IMR-90 (cell line): ENCODE results near the gene CYLC1. TPM values are rescaled to one million over a fixed set of nuclear protein-coding genes. Genes with fewer than 3 reads are reported as not detected.

Experiments used
- ATAC-seq: fragments of 200-7000 bp; cut with Tn5 transposase; 2 replicates; pipeline ENCODE4 v1.9.1; 2020; ENCODE audit warnings: low read depth, mild to moderate bottlenecking, moderate library complexity
- BruUV-seq: library from RNA; stranded (reverse); fragments of 400-500 nt; replicated peaks from 2 replicates; lab custom pipeline; 2021; lab: Mats Ljungman, UMichigan
- CTCF ChIA-PET: fragments of 300-600 bp; formaldehyde crosslinking; extraction: SDS; loops from one replicate; lab custom pipeline; 2021; ENCODE audit warnings: antibody characterized with exemption; lab: Yijun Ruan, JAX
- POLR2A ChIA-PET: fragments of 300-600 bp; sonication (Branson Sonifier 250); formaldehyde crosslinking; loops from one replicate; lab custom pipeline; 2022; ENCODE audit warnings: antibody characterized with exemption; ENCODE audit not compliant: unreplicated experiment; lab: Charles Lee
- DNase-seq: peaks from one replicate; pipeline ENCODE4 v3.0.0; 2013
- H2AFZ ChIP-seq: replicated peaks from 2 replicates; pipeline ENCODE3; 2013; ENCODE audit warnings: low read length, mild to moderate bottlenecking; ENCODE audit not compliant: poor library complexity
- H2AK5ac ChIP-seq: 2 replicates; pipeline ENCODE4 v1.6.1; 2013; ENCODE audit warnings: low read depth, low read length, inconsistent platforms
- H2AK9ac ChIP-seq: replicated peaks from 2 replicates; pipeline ENCODE3; 2013; ENCODE audit warnings: mild to moderate bottlenecking, low read depth, low read length, moderate library complexity; ENCODE audit not compliant: poor library complexity
- H2BK120ac ChIP-seq: 2 replicates; pipeline ENCODE4 v1.6.1; 2013; ENCODE audit warnings: low read depth, low read length, inconsistent platforms
- H2BK15ac ChIP-seq: 3 replicates; pipeline ENCODE4 v1.6.1; 2013; ENCODE audit warnings: low read depth, low read length, inconsistent platforms
- H2BK20ac ChIP-seq: 2 replicates; pipeline ENCODE4 v1.6.1; 2013; ENCODE audit warnings: low read depth, mild to moderate bottlenecking, inconsistent platforms, low read length, moderate library complexity
- H2BK5ac ChIP-seq: 2 replicates; pipeline ENCODE4 v1.6.1; 2013; ENCODE audit warnings: mild to moderate bottlenecking, low read depth, low read length, inconsistent platforms; ENCODE audit not compliant: poor library complexity, severe bottlenecking
- H3K14ac ChIP-seq: replicated peaks from 2 replicates; pipeline ENCODE4 v1.6.1; 2013; ENCODE audit warnings: low read depth, low read length, inconsistent platforms
- H3K18ac ChIP-seq: 2 replicates; pipeline ENCODE4 v1.6.1; 2013; ENCODE audit warnings: low read depth, low read length, control low read depth
- H3K23ac ChIP-seq: 2 replicates; pipeline ENCODE4 v1.6.1; 2013; ENCODE audit warnings: low read depth, low read length, inconsistent platforms
- H3K27ac ChIP-seq: 2 replicates; pipeline ENCODE4 v1.5.1; 2013; ENCODE audit warnings: mild to moderate bottlenecking, control low read depth, low read length; ENCODE audit not compliant: insufficient read depth
- H3K27me3 ChIP-seq: 2 replicates; pipeline ENCODE4 v1.6.1; 2013; ENCODE audit warnings: low read length; ENCODE audit not compliant: control insufficient read depth, insufficient read depth
- H3K36me3 ChIP-seq: 2 replicates; pipeline ENCODE4 v1.6.1; 2013; ENCODE audit warnings: low read length, mixed read lengths; ENCODE audit not compliant: control insufficient read depth, insufficient read depth
- H3K4ac ChIP-seq: 2 replicates; pipeline ENCODE4 v1.6.1; 2013; ENCODE audit warnings: low read depth, low read length, inconsistent platforms
- H3K4me1 ChIP-seq: 2 replicates; pipeline ENCODE4 v1.6.1; 2013; ENCODE audit warnings: low read length, mixed read lengths; ENCODE audit not compliant: control insufficient read depth, insufficient read depth
- H3K4me2 ChIP-seq: 2 replicates; pipeline ENCODE4 v1.6.1; 2013; ENCODE audit warnings: low read depth, mild to moderate bottlenecking, control low read depth, low read length, moderate library complexity
- H3K4me3 ChIP-seq: 2 replicates; pipeline ENCODE4 v1.5.1; 2013; ENCODE audit warnings: low read depth, mild to moderate bottlenecking, control low read depth, low read length, moderate library complexity; ENCODE audit not compliant: insufficient read depth
- H3K56ac ChIP-seq: 2 replicates; pipeline ENCODE4 v1.6.1; 2013; ENCODE audit warnings: low read length, inconsistent platforms; ENCODE audit not compliant: insufficient read depth; ENCODE audit errors: extremely low read depth
- H3K79me1 ChIP-seq, 2 experiments: 2 replicates each; pipeline ENCODE4 v1.6.1; 2013; ENCODE audit warnings: low read length in 2 of 2, inconsistent platforms in 1 of 2, low read depth in 1 of 2
- H3K9ac ChIP-seq: 2 replicates; pipeline ENCODE4 v1.6.1; 2013; ENCODE audit warnings: low read depth, low read length, control low read depth
- H3K9me1 ChIP-seq: 2 replicates; pipeline ENCODE4 v1.6.1; 2013; ENCODE audit warnings: low read length, inconsistent platforms; ENCODE audit not compliant: insufficient read depth
- H3K9me3 ChIP-seq: 2 replicates; pipeline ENCODE4 v1.6.1; 2013; ENCODE audit warnings: low read length; ENCODE audit not compliant: control insufficient read depth, insufficient read depth
- H4K20me1 ChIP-seq: 2 replicates; pipeline ENCODE4 v1.6.1; 2013; ENCODE audit warnings: low read length, inconsistent platforms; ENCODE audit not compliant: insufficient read depth
- H4K5ac ChIP-seq: 2 replicates; pipeline ENCODE4 v1.6.1; 2013; ENCODE audit warnings: mild to moderate bottlenecking, low read depth, low read length, control low read depth
- H4K8ac ChIP-seq, 2 experiments: 2 replicates each; pipeline ENCODE4 v1.6.1; 2013; ENCODE audit warnings: low read depth in 2 of 2, low read length in 2 of 2, control low read depth in 1 of 2, inconsistent platforms in 1 of 2
- H4K91ac ChIP-seq: 2 replicates; pipeline ENCODE4 v1.6.1; 2013; ENCODE audit warnings: low read depth, low read length, inconsistent platforms; ENCODE audit not compliant: insufficient read depth
- BHLHE40 ChIP-seq: fragments of 150-350 bp; IDR thresholded peaks from 2 replicates; pipeline ENCODE4 v1.6.1; 2016; ENCODE audit warnings: mild to moderate bottlenecking, low read depth, low read length
- MAFK ChIP-seq: IDR thresholded peaks from 2 replicates; pipeline ENCODE4 v1.6.1; 2012; ENCODE audit warnings: low read depth, low read length, improper control_type of control experiment
- MXI1 ChIP-seq: IDR thresholded peaks from 2 replicates; pipeline ENCODE4 v1.6.1; 2012; ENCODE audit warnings: low read depth, mild to moderate bottlenecking, low read length, moderate library complexity, borderline replicate concordance
- RAD21 ChIP-seq: IDR thresholded peaks from 2 replicates; pipeline ENCODE4 v1.6.1; 2012; ENCODE audit warnings: low read length, improper control_type of control experiment
- RCOR1 ChIP-seq: IDR thresholded peaks from 2 replicates; pipeline ENCODE4 v1.6.1; 2012; ENCODE audit warnings: mild to moderate bottlenecking, low read length, improper control_type of control experiment; ENCODE audit not compliant: insufficient replicate concordance
- SMC3 ChIP-seq: fragments of 150-350 bp; IDR thresholded peaks from 2 replicates; pipeline ENCODE4 v1.6.1; 2016; ENCODE audit warnings: low read depth, mild to moderate bottlenecking, antibody characterized with exemption, low read length, moderate library complexity
- WGBS, 2 experiments: methylation state at CpG; one replicate each; pipeline versions ENCODE4 v1.1.5 to v1.1.7; 2013; ENCODE audit warnings: missing lambda C conversion rate in 2 of 2; ENCODE audit not compliant: insufficient read length in 1 of 2; ENCODE audit errors: extremely low coverage in 2 of 2; 5-methylcytosine and 5-hydroxymethylcytosine counted together
- dilution Hi-C: fragments of 300-500 bp; cut with HindIII; formaldehyde crosslinking; loops from one replicate; pipeline ENCODE4 v1.14.3; 2018; ENCODE audit warnings: low sequenced_read_pairs; ENCODE audit not compliant: unreplicated experiment
- in situ Hi-C: fragments of 300-500 bp; cut with MboI; formaldehyde crosslinking; loops from 3 replicates; pipeline ENCODE4 v1.14.3; 2019; ENCODE audit warnings: low sequenced_read_pairs, inconsistent platforms, mixed read lengths
- intact Hi-C: fragments of 100-400 bp; cut with micrococcal nuclease; formaldehyde crosslinking; loops from 2 replicates; pipeline ENCODE4 v1.10.0; 2022
- polyA plus RNA-seq, 3 experiments: library from polyadenylated mRNA; depleted of rRNA; stranded (reverse); fragments of >200 nt; gene quantifications; 2 replicates each; pipeline ENCODE4 v1.2.3, GENCODE V29; 2012; ENCODE audit warnings: low replicate concordance in 1 of 3
- total RNA-seq: library from RNA; depleted of rRNA; stranded (reverse); fragments of >200 nt; gene quantifications from 2 replicates; pipeline ENCODE4 v1.2.3, GENCODE V29; 2012
- TF ChIP-seq, protein P1 (sequence below): conservative IDR thresholded peaks from 2 replicates; pipeline ENCODE4 v1.5.1; 2012; ENCODE audit warnings: mild to moderate bottlenecking, low read depth, low read length, improper control_type of control experiment
- TF ChIP-seq, protein P2 (sequence below): fragments of 150-350 bp; IDR thresholded peaks from 2 replicates; pipeline ENCODE4 v1.6.1; 2016; ENCODE audit warnings: low read depth, mild to moderate bottlenecking, low read length, moderate library complexity, borderline replicate concordance

The CYLC1 gene
- total and polyA plus RNA-seq, 2 of the 4 experiments (the other 2 are of a cell fraction): not detected

DNA sequence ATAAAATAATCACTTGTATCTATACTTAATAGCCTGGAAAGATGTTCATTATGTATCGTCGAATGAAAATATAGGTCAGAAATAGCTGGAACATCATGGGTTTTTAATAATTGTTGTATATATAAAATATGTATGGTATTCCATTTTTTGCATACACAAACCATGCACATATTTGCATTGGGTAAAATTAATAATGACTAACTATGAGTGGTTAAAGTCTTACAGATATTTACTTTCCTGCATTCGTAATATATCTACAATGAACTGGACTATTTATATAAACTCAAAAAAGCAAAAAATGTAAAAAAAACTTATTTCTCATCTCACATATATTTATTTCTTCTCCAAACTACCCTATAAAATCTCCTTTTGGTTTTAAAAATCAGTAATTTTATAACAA lies 46.0 kb downstream of the CYLC1 start:
- Histone ChIP-seq H2AFZ (no peak overlapping the region), H4K91ac (no peak overlapping the region), H2AK5ac (no peak overlapping the region), H2BK5ac (no peak overlapping the region), H3K4me2 (no peak overlapping the region), H2BK120ac (no peak overlapping the region), H3K9ac (no peak overlapping the region), H2AK9ac (no peak overlapping the region), H3K79me1 (no peaks in the 10 kb centered on the region), H3K27me3 (no peaks in the 10 kb centered on the region), H3K18ac (no peak overlapping the region), H3K4me3 (no peak overlapping the region), H3K27ac (no peak overlapping the region), H3K56ac (no peak overlapping the region), H3K14ac (no peak overlapping the region), H3K9me3 (no peaks in the 10 kb centered on the region), H3K23ac (no peak overlapping the region), H3K4ac (no peak overlapping the region), H4K5ac (no peak overlapping the region), H2BK20ac (no peak overlapping the region), H4K20me1 (no peaks in the 10 kb centered on the region), H2BK15ac (no peak overlapping the region), H3K9me1 (no peaks in the 10 kb centered on the region), H3K36me3 (no peaks in the 10 kb centered on the region), H3K4me1 (no peaks in the 10 kb centered on the region), H4K8ac (no peak overlapping the region)
- TF ChIP-seq SMC3 (no peak), RCOR1 (no peak), RAD21 (no peak), MXI1 (no peak), BHLHE40 (no peak), MAFK (no peak)
- TF ChIP-seq, protein P1, sequence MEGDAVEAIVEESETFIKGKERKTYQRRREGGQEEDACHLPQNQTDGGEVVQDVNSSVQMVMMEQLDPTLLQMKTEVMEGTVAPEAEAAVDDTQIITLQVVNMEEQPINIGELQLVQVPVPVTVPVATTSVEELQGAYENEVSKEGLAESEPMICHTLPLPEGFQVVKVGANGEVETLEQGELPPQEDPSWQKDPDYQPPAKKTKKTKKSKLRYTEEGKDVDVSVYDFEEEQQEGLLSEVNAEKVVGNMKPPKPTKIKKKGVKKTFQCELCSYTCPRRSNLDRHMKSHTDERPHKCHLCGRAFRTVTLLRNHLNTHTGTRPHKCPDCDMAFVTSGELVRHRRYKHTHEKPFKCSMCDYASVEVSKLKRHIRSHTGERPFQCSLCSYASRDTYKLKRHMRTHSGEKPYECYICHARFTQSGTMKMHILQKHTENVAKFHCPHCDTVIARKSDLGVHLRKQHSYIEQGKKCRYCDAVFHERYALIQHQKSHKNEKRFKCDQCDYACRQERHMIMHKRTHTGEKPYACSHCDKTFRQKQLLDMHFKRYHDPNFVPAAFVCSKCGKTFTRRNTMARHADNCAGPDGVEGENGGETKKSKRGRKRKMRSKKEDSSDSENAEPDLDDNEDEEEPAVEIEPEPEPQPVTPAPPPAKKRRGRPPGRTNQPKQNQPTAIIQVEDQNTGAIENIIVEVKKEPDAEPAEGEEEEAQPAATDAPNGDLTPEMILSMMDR: no peak
- TF ChIP-seq, protein P2, sequence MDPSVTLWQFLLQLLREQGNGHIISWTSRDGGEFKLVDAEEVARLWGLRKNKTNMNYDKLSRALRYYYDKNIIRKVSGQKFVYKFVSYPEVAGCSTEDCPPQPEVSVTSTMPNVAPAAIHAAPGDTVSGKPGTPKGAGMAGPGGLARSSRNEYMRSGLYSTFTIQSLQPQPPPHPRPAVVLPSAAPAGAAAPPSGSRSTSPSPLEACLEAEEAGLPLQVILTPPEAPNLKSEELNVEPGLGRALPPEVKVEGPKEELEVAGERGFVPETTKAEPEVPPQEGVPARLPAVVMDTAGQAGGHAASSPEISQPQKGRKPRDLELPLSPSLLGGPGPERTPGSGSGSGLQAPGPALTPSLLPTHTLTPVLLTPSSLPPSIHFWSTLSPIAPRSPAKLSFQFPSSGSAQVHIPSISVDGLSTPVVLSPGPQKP: no peak
- POLR2A ChIA-PET: no interaction called here
- BruUV-seq: no TSS peak
- no CpG with 5 or more reads among the region's 3 CpGs for WGBS, 2 experiments
- dilution Hi-C loops: no loop called here
- ATAC-seq (no peak), DNase-seq (no peak)
- CTCF ChIA-PET: no interaction called here
- intact Hi-C loops: no loop called here
- in situ Hi-C loops: no loop called here
